Astrocyte of the spinal cord (primary cell): ENCODE measurements around the gene CDK7.

Experiments used
- DNase-seq: peaks from one replicate; pipeline ENCODE4 v3.0.0; 2011; ENCODE audit warnings: low read depth, low spot score
- H3K4me3 ChIP-seq: 2 replicates; pipeline ENCODE4 v1.5.1; 2011; ENCODE audit warnings: low read depth, mild to moderate bottlenecking, low read length, moderate library complexity
- CTCF ChIP-seq: IDR thresholded peaks from 2 replicates; pipeline ENCODE4 v1.5.1; 2012; ENCODE audit warnings: low read depth, mild to moderate bottlenecking, low read length, inconsistent platforms
- in situ Hi-C: cut with HindIII; loops from 2 replicates; pipeline ENCODE4 v1.10.0; 2017; ENCODE audit warnings: low sequenced_read_pairs

The CDK7 gene

DNA sequence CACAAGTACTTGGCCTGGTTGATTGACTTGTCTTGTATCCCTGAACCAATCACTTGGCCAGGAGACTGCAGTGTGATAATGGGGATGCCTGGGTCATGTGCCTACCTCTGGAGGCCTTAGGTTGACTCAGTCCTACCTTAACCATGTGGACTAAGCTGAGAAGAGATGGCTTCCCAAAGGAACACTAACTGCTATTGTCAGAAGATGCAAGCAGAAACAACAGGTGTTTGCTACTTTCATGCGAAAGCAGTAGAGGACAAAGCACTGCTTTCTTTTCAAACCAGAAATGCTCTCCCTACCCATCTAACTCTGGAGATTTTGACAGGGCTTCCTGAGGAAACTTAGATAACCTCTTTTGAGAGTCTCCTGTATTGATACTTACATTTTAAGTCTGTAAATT lies 22.9 kb downstream of the CDK7 start:
- DNase-seq: no peak
- in situ Hi-C loops: no loop called here
- no peak overlapping the region for H3K4me3 ChIP-seq
- TF ChIP-seq CTCF: no peak

DNA sequence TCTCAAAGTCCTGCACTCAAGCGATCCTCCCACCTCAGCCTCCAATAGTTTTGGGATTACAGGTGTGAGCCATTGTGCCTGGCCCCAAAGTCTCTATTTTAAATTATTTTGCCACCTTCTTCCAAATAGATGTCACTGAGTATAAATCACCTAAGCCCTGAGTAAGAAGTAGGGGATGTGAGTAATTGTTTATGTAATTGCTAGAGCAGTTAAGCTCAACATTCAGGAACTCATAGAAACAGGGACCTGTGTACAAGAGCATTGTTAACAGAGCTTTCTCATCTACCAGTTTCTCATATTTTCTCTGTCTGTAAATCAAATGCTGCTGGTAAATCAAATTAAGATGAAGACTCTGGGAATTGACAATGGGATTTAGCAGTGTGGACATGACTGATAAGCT lies 26.3 kb downstream of the CDK7 start:
- H3K4me3 ChIP-seq: no peak overlapping the region
- peak; percentile 49 for DNase-seq
- TF ChIP-seq CTCF: no peak
- in situ Hi-C loops: no loop called here

GRCh38 chr5:69265931-69266330 lies 31.2 kb downstream of the CDK7 start:
- in situ Hi-C loops: no loop called here
- TF ChIP-seq CTCF: peak; percentile 42
- DNase-seq: no peak
- no peak overlapping the region for H3K4me3 ChIP-seq

GRCh38 chr5:69268899-69269298 lies 34.2 kb downstream of the CDK7 start:
- in situ Hi-C loops: no loop called here
- no peak for DNase-seq
- H3K4me3 ChIP-seq: no peak overlapping the region
- TF ChIP-seq CTCF: no peak

- no peak for DNase-seq
- in situ Hi-C loops: no loop called here
- no peak for TF ChIP-seq CTCF
- H3K4me3 ChIP-seq: no peak overlapping the region
Measured at GRCh38 chr5:69270840-69271239, 36.2 kb downstream of the CDK7 start.

DNA sequence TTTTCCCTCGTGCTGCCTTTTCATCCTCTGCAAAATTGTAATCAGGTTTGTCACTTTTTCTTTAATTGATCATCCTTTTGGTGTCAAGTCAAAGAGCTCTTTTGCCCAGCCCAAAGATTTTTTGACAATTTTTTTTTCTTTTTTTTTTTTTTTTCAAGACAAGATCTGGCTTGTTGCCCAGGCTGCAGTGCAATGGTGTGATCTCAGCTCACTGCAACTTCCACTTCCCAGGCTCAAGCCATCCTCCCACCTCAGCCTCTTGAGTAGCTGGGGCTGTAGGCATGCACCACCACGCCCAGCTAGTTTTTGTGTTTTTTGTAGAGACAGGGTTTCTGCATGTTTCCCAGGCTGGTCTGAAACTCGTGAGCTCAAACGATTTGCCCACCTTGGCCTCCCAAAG lies 36.7 kb downstream of the CDK7 start:
- DNase-seq: peak; percentile 54
- no peak overlapping the region for H3K4me3 ChIP-seq
- in situ Hi-C loops: no loop called here
- no peak for TF ChIP-seq CTCF

DNA sequence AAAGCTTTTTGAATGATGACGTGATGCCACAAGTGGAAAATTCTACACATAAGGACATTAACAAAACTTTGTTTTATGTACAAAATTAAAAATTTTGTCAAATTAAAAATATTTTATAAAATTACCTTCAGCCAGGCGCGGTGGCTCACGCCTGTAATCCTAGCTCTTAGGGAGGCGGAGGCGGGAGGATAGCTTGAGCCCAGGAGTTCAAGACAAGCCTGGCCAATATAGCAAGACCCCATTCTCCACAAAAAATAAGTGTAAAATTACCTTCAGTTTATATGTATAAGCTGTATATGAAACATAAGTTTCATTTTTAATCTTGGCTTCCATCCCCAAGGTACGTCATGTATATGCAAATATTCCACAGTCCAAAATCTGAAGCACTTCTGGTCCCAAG lies 40.9 kb downstream of the CDK7 start:
- no peak for DNase-seq
- in situ Hi-C loops: no loop called here
- TF ChIP-seq CTCF: no peak
- no peak overlapping the region for H3K4me3 ChIP-seq
